Measurements from ENCODE around the gene RBMS2. TPM values are rescaled to one million over a fixed set of nuclear protein-coding genes. Genes with fewer than 3 reads are reported as not detected.

RBMS2 gene
- polyA plus RNA-seq, 1 donor (not counting 4 experiments of a cell fraction or from before 2014, with no cell fraction given): 64.5 TPM

GRCh38 chr12:56477521-56478225 lies 43.9 kb upstream of the RBMS2 start:
- H3K4me1 ChIP-seq (ENCODE audit: control insufficient read depth, extremely low read depth, insufficient read depth, low read length): peaks cover 4% of the 10 kb centered on the region
- H3K4me2 ChIP-seq (ENCODE audit: control insufficient read depth, extremely low read depth, insufficient read depth, low read depth, low read length): no peak overlapping the region
- H3K36me3 ChIP-seq (ENCODE audit: control insufficient read depth in 2 of 2, extremely low read depth in 1 of 2, insufficient read depth in 2 of 2, low read length in 2 of 2): peaks cover 0 to under 1% of the 10 kb centered on the region in 2 experiments
- DNase-seq (ENCODE audit: low read depth, low spot score): no peak
- no peaks in the 10 kb centered on the region for H3K9me3 ChIP-seq (ENCODE audit: control insufficient read depth, low read depth, low read length)
- H3K79me2 ChIP-seq (ENCODE audit: control insufficient read depth, insufficient read depth, low read length): no peaks in the 10 kb centered on the region
- no peaks in the 10 kb centered on the region for H4K20me1 ChIP-seq (ENCODE audit: control insufficient read depth, extremely low read depth, insufficient read depth, low read length)
- no peak overlapping the region for H3K9ac ChIP-seq (ENCODE audit: control insufficient read depth, extremely low read depth, insufficient read depth, low read length)
- no peaks in the 10 kb centered on the region for H3K27me3 ChIP-seq (ENCODE audit: control insufficient read depth, extremely low read depth, insufficient read depth, low read length)
- H3K27ac ChIP-seq (ENCODE audit: control insufficient read depth, insufficient read depth, low read length): no peak overlapping the region
- no peaks in the 10 kb centered on the region for H3K9me1 ChIP-seq (ENCODE audit: control insufficient read depth, extremely low read depth, insufficient read depth, low read length)
- dilution Hi-C loops (cut with MboI; ENCODE audit: extremely low pct_ligation_motif_present, low sequenced_read_pairs): no loop called here
- no peak overlapping the region for H3K4me3 ChIP-seq (ENCODE audit: control insufficient read depth in 2 of 3, extremely low read depth in 1 of 3, insufficient read depth in 2 of 3, low read depth in 1 of 3, low read length in 3 of 3)
- TF ChIP-seq EZH2 (IDR thresholded peaks at IDR 0.05; ENCODE audit: low read length) (no peak), CTCF (optimal IDR thresholded peaks at IDR 0.05 in 1 of 3, IDR thresholded peaks at IDR 0.05 in 1 of 3, conservative IDR thresholded peaks at IDR 0.05 in 1 of 3; ENCODE audit: extremely low read depth in 1 of 3, insufficient read depth in 2 of 3, low read length in 3 of 3) (no peak)
- H2AFZ ChIP-seq (ENCODE audit: control insufficient read depth, low read length): no peak overlapping the region
- FAIRE-seq: no peak

DNA sequence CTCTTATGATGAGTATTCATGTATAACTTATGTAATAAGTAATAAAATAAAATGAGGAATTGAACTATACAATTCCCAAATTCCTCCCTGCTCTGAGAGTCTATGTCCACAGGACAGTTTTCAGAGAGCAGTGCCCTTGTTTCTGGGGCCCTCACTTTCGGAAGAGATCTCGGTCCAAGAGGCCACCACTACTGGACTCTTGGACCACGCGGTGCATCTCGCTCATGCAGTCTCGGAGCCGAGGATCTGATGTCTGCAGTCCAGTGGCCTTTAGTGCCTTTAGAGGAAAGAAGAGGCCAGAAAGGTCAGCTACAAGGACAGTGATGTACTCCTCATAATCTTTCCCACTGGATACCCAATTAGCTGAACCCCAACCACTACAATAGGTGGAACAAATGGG lies 42.0 kb upstream of the RBMS2 start:
- Histone ChIP-seq H4K20me1 (ENCODE audit: control insufficient read depth, extremely low read depth, insufficient read depth, low read length) (no peaks in the 10 kb centered on the region), H3K4me3 (ENCODE audit: control insufficient read depth in 2 of 3, extremely low read depth in 1 of 3, insufficient read depth in 2 of 3, low read depth in 1 of 3, low read length in 3 of 3) (no peak overlapping the region), H3K4me1 (ENCODE audit: control insufficient read depth, extremely low read depth, insufficient read depth, low read length) (peaks cover 4% of the 10 kb centered on the region), H3K36me3 (ENCODE audit: control insufficient read depth in 2 of 2, extremely low read depth in 1 of 2, insufficient read depth in 2 of 2, low read length in 2 of 2) (no peaks in the 10 kb centered on the region), H2AFZ (ENCODE audit: control insufficient read depth, low read length) (no peak overlapping the region), H3K27ac (ENCODE audit: control insufficient read depth, insufficient read depth, low read length) (no peak overlapping the region), H3K9ac (ENCODE audit: control insufficient read depth, extremely low read depth, insufficient read depth, low read length) (no peak overlapping the region), H3K27me3 (ENCODE audit: control insufficient read depth, extremely low read depth, insufficient read depth, low read length) (no peaks in the 10 kb centered on the region), H3K4me2 (ENCODE audit: control insufficient read depth, extremely low read depth, insufficient read depth, low read depth, low read length) (no peak overlapping the region), H3K79me2 (ENCODE audit: control insufficient read depth, insufficient read depth, low read length) (no peaks in the 10 kb centered on the region), H3K9me3 (ENCODE audit: control insufficient read depth, low read depth, low read length) (no peaks in the 10 kb centered on the region), H3K9me1 (ENCODE audit: control insufficient read depth, extremely low read depth, insufficient read depth, low read length) (no peaks in the 10 kb centered on the region)
- DNase-seq (ENCODE audit: low read depth, low spot score) (no peak), FAIRE-seq (no peak)
- dilution Hi-C loops (cut with MboI; ENCODE audit: extremely low pct_ligation_motif_present, low sequenced_read_pairs): no loop called here
- TF ChIP-seq CTCF (optimal IDR thresholded peaks at IDR 0.05 in 1 of 3, IDR thresholded peaks at IDR 0.05 in 1 of 3, conservative IDR thresholded peaks at IDR 0.05 in 1 of 3; ENCODE audit: extremely low read depth in 1 of 3, insufficient read depth in 2 of 3, low read length in 3 of 3) (no peak), EZH2 (IDR thresholded peaks at IDR 0.05; ENCODE audit: low read length) (no peak)
